ENCODE measurements around the gene LRRC2.

- TF ChIP-seq EZH2 (IDR thresholded peaks at IDR 0.05) (no peak), FOXP2 (optimal IDR thresholded peaks at IDR 0.05; ENCODE audit: control extremely low read depth, extremely low read length, insufficient read depth) (no peak)
These were observed 28.3 kb downstream of the LRRC2 start for GRCh38 chr3:46537779-46538178.

Measured in SK-N-MC (cell line).